ENCODE data around the gene S100A10.

Gene S100A10

DNA sequence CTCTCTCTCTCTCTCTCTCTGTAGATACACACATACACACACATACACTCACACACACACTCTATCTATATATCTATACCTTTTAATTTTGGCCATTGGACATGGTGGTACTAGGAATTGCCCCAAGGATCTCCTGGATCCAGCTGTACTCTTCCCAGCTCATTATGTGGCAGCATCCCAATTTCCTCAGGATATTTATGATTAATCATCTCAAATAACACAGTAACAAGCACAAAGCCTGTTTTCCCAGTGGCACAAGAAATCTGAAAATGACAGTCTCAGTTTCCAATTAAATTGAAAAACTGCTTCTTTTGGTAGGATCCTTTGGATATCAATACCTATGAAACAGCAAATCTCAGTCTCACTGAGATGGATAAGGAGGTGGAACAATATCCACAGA lies 27.6 kb downstream of the S100A10 start:
- DNase-seq = no peak

DNA sequence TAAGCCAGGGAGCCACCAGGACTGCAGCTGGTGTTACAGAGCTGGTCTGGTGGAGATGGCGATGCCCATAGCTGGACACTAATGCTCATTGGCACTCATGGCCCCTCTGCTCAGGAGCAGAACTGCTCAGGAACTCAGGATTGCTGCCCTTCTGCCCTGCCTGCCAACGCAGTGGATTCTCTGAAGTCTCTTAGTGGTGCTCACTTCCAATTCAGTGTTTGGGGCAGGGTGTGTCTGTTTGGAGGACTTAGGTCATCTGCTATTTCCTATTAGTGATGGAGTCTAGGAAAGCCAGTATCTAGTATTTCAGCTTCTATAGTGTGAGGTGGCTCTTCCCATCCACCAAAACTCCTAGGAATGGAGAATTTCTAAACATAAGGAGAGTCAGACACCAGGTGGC lies 29.1 kb downstream of the S100A10 start:
- no peak for DNase-seq

DNA sequence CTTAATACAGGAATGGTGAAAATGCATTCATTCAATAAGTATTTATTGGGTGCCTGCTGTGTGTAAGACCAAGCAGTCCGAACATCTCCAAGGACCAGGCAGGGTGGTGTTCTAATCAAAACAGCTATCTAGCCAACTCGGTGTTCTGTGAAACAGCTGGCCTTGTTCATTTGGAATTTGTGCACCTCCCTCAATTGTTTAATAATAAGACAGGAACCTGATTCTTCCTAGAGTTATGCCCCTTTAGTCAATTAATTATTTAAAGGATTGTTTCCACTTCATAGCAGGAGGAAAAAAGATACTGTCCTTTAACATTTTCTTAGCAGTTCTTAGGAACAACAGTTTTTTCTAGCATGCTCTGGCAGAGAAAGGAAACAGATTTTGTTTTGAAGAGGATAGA lies 30.4 kb downstream of the S100A10 start:
- no peak for DNase-seq

DNA sequence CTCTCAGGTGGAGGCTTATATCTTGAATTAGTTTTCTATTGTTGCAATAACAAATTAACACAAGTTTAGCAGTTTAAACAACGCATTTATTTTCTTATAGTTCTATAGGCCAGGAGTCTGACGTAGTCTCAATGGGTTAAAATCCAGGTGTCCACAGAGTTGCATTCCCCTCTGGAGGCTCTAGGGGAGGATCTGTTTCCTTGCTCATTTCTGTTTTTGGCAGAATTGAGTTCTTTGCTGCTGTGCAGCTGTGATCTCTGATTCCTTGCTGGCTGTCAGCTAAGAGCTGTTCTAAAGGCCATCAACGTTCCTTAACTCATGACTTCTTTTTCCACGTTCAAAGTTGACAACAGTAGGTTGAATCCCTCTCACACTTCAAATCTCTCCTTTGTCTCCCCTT lies 31.8 kb downstream of the S100A10 start:
- DNase-seq = no peak

DNA sequence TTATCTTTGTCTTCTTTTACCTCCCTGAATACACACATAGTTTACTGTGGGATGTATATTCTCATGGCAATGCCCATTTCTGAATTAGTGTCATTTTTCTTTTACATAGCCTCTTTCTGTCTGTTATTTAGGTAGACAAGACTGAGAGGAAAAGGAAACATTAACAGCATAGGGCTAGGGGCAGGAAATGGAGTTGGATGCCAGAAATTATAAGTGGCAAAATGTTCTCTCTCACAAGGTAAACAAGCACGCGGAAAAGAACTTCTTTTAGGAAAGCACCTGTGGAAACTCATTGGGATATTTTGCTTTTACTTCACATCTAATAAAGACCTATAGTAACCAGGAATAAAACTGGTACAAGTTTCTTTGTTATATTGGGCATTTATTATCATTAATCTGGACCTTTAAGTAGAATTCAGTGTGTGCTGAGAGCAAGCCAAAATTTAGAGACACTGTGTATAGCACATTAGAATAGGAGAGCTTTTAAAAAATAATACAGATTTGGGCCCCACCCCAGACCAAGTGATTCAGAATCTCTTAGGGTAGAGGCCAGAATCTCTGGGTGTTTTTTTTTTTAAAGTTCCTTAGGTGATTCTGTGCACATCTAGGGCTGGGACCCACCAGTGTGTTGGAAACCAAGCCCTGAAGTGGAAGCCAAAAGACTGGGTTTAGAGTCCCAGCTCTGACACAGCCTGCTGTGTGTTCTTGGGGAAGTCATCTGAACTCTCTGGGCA lies 32.7 kb downstream of the S100A10 start:
- no peak for DNase-seq

DNA sequence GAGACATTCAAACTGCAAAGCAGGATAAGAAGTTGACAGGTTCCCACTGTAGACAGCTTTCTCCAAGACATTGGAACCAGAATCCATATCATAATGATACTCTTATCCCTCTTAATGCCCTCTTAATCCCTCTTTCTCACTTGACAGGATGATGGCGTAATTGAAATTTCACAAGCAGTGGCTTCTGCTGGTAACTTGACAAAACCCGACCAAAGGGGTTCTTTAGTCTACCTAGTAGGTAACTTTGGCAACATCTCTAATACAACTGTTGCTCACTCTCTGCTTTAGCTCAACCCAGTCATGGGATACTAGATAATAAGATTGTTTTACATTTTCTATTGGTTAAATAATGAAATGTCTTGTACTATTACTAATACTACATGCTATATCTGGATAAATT lies 34.7 kb downstream of the S100A10 start:
- DNase-seq = no peak

DNA sequence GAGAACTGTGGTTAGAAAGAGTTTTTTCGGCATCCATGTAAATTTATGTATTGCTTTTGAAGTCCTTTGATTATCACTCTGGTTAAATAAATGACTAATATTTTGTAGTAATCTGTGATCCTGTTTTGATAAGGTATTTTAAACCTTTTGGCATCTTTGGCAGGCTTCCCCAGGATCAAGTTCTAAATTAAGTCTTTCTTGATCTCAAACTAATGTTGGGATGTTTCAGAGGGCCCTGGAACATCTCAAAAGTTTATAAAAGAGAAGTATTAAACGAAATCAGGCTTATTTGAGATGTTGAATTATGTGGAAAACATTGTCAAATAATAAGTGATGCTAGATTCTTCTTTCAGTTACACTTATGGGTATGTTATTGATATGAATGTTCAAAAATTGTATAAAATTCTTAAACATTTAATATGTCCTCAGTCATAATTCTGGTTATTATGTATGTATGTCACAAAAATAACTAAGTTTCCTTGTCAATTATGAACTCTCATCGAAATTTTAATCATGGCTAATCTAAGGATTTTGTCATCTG lies 36.6 kb downstream of the S100A10 start:
- DNase-seq = no peak

DNA sequence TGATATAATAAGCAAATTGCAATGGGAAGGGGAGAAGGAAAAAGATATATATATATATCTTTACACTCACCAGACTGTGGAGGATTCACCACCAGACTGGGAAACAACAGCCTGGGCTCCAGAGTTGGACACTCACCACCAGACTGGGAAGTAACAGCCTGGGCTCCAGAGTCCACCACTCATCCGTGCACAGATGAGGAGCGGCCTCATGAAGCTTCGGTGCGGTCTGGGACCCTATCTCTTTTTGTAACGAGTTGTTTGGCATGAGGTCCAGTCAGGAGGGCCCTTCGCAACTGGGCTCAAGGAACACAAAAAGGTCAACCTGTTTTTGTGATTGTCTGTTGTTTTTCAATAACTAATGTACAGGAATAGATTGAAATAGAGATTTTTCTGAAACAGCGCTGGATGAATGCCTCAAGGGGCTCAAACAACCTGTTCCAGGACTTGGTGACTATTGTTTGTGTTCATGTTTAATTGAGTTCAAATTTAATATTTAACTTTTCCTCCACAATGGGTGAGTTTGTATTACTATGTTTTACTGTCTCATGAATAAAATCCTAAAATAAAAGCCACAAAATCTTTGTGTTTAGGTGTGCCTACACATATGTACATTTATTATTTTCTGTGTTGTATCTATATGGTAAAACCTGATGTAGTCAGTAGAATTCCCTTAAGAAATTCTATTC lies 40.1 kb downstream of the S100A10 start:
- no peak for DNase-seq

DNA sequence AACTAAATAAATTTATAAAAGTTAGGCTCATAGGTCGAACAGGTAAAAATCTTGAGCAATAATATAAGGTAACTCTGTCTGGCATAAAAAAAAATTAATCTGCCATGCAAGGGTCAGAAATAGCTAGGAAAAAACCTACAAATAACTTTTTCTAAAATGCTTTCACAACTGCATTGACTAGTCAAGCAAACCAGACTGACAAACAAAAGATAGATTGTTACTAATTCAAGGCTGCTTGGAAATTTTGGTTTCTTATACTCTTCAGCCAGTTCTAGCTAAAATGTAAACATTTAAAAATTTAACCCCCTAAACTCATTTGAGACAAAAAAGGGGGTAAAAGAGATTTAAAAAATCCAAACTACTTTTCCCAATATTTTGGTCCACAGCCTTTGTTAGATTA lies 40.8 kb downstream of the S100A10 start:
- DNase-seq = no peak

DNA sequence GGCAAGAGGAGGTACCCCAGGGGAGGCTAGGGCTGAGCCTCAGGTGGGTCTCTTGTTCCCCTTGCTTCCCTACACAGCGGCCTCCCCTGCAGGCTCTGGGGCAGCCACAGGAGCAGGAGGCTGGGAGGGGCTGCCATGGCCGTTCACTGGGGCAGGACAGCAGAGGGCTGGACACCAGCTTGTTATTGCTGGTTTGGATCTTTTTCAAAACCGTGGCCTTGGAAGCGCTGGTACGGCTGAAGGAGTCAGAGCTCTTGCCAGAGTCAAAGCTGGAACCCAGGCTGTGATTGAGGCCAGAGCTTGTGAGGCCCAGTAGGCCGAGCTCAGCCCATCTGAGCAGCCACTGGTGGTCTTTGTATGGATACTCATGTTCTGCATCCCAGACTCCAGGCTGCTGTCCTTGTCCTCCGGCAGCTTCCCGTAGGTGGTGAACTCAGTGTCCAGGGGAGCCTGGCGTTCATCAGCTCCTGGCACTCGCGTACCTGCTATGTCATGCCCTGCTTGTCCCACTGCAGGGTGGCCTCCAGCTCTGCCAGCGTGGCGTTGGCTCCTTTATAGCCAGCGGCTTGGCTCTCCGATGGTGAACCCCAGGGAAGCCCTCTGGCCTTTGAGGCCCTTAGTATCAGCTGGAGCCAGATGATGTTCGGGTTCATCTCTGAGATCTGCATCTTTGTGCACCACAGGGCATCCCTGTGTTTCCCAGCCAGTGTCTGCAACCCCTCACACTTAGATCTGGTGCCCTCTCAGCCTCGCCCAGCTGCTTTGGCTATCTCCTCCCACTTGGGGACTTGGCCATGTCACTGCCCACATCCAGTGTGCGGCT lies 44.1 kb downstream of the S100A10 start:
- no peak for DNase-seq

DNA sequence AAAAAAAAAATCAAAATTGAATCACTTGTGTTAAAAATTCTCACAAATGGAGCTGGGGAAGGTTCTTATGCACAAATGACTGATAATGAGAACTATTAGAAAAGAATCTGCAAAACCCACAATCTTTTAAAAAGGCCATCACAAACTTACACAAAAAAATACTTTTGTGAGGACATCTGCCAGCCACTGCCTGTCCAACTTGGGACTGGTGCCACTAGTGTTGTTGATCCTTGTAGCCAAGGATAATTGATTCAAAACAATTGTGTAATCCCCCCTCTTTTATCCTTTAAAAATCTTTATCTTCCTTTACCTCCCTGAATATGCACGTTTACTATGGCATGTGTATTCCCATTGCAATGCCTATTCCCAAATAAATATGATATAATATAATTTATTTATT lies 45.2 kb downstream of the S100A10 start:
- no peak for DNase-seq

DNA sequence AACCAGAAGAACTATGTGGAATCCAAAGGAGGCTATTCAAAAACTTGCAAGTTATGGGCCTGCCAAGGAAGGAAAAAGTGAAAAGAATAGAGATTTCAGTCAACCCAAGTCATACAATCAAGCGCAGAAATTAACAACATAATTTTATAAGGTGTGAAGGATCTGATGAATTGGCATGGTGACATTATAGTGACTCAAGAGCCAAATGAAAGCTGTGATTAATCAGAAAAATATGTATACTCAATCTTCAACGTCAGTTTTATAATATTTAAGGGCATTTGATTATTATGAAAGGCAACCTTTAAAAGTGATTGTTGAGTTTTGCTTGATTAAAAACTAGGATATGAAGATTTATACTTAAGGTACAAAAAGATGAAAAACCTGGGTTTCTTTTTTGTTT lies 46.5 kb downstream of the S100A10 start:
- no peak for DNase-seq

DNA sequence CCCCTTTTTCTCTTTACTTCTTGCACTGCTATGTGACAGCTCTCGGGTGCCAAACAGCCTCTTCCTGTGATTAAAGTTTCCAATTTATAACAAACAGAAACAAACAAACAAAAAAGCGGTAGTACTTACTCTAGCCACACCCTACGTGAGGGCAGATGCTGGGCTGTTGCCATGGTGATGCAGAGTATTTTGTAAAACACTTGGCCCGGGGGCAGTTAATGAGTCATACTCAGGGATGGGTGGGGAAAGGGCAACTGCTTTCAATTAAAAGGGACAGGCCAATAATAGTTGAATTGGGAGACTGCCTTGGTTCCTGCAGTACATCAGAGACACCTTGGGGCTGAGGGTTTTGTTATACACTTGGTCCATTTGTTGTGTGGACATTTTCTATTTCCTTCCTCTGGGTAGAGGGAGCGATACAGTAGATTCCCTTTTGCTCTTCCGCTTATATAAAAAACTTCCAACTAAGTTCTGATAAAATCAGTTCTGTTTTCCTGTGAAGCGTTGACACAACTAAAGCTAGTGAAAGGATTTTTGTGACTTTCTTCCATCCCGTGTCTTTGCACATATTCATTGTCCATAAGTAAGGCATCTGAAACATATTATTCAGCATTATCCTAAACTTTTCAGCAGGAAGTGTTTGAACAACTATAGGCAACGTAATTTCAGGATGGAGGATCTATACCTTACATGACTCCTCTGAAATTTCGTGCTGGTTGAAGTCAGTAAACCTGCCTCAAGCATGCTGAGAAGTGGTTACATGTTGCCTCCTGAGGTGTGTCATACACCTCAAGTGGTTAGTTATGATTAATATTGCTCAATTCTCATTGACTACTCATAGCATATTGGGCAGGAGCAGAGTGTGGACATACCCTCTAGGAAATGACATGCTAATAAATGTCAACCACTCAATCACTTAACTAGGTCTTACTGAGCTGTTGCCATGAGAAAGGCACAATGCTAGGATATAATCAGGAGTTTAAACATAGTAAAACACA lies 47.6 kb downstream of the S100A10 start:
- DNase-seq = peak in 10 of 58 donors; percentile 1 to 69 (median 10)

DNA sequence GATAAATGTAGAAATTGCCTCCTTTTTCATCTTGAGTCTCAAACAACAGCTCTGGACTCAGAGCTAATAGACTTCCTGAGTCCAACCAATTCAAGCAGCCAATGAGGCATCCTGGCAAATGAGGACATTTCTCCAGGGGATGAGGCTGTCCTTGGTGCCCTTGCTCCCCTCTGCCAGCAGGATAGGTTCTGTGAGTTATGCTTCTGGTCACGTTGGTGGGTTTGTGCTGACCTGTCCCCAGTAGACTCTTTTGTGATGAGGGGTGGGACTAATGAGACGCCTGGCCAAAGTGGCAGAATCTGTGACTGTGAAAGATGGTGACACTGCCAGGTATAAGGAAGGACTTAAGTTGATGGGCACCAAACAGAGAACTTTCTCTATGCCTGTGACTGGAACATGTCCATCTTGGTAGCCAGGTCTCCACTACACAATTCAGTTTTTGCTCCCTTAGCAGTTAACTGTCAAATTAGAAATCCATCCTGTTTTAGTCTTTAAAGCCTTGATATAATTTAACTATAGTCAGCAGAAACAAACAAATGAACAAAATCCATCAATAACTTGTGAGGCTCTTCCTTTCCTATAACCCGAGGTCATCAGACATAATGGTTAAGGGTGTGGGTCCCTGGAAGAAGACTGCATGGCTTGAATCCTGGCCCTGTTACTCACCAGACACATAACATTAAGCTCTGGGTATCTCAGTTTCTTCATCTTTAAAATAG lies 48.6 kb downstream of the S100A10 start:
- DNase-seq = no peak

DNA sequence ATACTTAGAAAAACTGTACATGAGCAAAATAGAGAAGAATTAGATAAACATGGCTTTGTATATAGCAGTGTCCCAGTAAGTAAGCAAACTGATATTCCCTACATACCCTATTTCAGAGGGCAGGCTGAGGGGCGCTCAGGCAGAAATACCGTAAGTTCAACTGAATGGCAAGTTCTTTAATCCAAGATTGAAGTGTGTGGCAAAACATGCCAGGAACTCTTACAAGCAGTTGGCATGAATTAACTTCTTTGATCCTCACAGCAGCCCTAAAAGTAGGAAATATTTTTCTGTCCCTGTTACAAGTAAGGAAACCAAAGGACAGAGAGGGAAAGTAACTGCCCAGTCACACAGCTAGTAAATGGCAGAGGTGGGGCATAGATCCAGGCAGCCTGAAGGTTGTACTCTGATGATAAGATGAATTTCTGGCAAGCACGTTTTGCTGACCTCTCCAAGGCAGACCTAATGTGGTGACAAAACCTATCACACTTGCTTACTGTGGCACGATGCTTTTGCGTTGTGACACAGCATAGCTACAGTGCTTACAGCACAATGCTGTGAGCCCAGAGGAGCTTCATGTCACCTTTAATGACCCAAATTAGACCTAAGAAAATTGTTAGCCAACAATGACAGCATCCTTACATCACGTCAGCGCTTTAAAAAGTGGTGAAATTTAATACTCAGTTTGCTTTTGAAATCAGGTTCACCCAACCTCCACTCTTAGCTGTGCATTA lies 49.4 kb downstream of the S100A10 start:
- no peak for DNase-seq

DNA sequence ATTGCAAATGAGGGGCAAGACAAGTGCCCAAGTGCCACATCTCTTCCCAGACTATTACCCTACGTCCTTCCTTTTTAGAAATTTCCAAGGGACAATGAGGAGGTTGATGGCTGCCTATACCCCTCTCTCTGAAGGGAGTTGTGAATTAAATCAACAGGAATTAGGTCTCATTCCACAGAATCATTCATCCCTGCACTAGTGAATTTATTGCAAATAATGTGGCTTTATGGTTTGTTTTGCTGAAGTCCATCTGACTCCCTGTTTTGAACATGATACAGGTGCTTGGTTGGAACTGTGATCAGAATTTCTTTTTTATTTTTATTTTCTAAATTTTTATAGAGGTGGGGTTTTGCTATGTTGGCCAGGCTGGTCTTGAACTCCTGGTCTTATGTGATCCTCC lies 50.1 kb downstream of the S100A10 start:
- DNase-seq = no peak

DNA sequence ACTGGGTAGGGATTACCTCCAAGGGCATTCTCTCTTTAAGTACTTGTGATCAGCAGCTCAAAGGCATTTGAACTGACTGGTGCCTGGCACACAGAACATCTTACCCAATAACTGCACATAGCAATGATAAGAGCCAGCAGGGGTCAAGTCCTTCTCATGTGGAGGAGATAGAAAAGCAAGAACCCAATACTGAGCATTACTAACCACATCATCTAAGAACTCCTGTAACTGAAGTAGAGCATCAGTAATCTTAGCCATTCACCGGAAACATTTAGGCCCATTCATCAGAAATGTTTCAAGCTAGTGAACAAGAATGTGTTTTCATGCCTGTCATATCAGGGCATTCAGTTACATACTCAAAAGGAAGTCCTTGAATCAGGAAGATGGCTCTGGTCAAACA lies 50.8 kb downstream of the S100A10 start:
- DNase-seq = no peak

DNA sequence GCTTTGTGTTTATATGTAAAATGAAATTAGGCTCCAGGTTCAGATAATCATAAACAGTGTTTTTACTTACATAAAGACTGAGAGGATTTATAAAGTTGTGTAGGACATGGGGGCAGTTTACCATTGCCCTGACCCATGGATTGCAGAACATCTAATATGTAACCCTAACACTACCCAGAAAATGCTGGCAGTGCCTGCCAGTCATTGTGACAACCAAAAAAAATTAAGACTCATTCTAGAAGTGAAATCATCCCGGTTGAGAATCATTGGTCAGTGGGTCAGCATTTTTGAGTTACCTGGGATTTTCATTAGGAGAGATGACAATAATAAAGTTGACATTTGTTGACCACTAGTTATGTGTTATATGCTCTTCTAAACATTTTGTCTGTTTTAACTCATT lies 53.1 kb downstream of the S100A10 start:
- DNase-seq = no peak

DNA sequence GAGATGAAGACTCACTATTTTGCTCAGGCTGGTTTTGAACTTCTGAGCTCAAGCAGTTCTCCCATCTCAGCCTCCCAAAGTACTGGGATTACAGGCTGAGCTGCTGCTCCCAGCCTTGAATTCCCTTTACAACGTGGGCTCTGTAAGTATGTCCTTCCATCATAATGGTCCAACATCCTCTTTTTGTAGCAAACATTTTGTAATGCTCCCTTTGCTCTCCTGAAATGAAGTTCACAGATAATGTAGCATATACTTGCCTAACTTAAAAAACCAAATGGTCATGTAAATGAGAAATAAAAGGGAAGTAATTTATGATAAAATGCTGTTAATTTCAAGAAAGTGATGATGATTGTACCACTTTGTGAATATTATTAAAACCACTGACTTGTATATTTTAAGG lies 53.9 kb downstream of the S100A10 start:
- no peak for DNase-seq

All from anterior cingulate cortex (tissue), 58 donors.